ENCODE results near the gene MEIKIN. TPM values are rescaled to one million over a fixed set of nuclear protein-coding genes. Genes with fewer than 3 reads are reported as not detected.
"Not testable (repeated sequence)": the region's sequence is repeated elsewhere in the genome, so short reads cannot be mapped to it uniquely, and the experiment has no call there.

The MEIKIN gene
- polyA plus RNA-seq, 12 donors, result 0.50 to 0.65 TPM; not detected in 10

GRCh38 chr5:131913603-131914002 is 31.9 kb downstream of the MEIKIN start:
- DNase-seq, result no peak

DNA sequence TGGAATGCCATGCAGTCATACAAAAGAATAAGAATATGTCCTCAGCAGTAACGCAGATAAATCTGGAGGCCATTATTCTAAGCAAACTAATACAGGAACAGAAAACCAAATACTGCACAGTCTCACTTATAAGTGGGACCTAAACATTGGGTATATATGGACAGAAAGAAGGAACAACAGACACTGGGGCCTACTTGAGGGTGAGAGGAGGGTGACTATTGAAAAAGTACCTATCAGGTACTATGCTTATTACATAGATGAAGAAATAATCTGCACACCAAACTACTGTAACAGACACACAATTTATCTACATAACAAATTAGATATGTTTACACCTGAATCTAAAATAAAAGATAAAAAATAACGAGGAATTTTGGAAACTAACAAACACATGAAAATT is 38.8 kb downstream of the MEIKIN start:
- no peak for DNase-seq

DNA sequence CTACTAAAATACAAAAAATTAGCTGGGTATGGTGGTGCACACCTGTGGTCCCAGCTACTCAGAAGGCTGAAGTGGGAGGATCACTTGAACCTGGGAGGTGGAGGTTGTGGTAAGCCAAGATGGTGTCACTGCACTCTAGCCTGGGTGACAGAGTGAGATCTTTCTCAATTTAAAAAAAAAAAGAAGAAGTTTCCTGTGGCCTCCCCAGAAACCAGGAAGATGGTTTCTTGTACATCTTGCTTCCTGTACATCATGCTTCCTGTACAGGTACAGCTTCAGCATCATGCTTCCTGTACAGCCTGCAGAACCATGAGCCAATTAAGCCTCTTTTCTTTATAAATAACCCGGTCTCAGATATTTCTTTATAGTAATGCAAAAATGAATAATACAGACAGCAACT is 43.2 kb downstream of the MEIKIN start:
- DNase-seq, result not testable (repeated sequence)

GRCh38 chr5:131899686-131900085 is 45.8 kb downstream of the MEIKIN start:
- no peak for DNase-seq

DNA sequence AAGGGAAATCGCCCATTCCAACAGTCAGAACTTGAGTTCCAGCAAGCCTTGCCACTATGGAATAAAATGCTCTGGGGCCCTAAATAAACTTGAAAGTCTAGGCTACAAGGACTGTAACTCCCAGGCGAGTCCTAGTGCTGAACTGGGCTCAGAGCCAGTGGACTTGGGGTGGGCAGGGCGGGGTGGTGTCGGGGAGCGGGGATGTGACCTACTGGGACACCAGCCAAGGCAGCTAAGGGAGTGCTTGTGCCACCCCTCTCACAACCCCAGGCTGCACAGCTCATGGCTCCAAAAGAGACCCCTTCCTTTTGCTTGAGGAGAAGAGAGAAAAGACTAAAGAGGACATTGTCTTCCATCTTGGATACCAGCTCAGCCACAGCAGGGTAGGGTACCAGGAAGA is 61.5 kb downstream of the MEIKIN start:
- no peak for DNase-seq

DNA sequence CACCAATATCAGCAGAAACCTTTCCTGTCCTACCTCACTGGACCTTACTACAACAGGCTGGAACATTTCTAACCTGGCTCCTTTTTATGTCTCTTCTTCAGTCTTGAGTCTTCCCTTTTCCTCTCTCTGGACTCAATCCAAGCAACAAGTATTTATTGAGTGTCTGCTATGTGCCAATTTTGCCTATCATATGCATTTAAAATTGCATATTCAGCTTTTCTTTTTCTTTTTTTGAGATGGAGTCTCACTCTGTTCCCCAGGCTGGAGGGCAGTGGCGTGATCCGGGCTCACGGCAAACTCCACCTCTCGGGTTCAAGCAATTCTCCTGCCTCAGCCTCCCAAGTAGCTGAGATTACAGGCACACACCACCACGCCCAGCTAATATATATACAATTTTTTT is 65.8 kb downstream of the MEIKIN start:
- no peak for DNase-seq

DNA sequence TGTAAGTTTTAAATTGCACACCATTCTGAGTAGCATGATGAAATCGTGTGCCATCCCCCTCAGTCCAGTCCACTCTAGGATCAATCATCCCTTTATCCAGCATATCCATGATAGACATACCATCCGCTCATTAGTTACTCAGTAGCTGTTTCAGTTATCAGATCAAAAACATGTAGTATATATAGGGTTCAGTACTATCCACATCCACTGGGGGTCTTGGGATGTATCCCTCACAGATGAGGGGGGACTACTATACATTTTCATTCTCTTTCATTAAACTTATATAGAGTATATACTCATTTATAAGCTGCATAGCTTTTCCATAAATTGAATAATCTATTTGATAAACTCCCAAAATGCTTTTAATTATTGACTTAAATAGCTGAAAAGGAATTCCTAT is 67.6 kb downstream of the MEIKIN start:
- DNase-seq, result no peak

DNA sequence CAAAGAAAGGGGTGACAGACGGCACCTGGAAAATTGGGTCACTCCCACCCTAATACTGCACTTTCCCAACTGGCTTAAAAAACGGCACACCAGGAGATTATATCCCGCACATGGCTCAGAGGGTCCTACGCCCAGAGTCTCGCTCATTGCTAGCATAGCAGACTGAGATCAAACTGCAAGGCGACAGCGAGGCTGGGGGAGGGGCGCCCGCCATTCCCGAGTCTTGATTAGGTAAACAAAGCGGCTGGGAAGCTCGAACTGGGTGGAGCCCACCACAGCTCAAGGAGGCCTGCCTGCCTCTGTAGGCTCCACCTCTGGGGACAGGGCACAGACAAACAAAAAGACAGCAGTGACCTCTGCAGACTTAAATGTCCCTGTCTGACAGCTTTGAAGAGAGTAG is 74.2 kb downstream of the MEIKIN start:
- not testable (repeated sequence) for DNase-seq

- no peak for DNase-seq
Measured at GRCh38 chr5:131867524-131867923, 77.9 kb downstream of the MEIKIN start.

DNA sequence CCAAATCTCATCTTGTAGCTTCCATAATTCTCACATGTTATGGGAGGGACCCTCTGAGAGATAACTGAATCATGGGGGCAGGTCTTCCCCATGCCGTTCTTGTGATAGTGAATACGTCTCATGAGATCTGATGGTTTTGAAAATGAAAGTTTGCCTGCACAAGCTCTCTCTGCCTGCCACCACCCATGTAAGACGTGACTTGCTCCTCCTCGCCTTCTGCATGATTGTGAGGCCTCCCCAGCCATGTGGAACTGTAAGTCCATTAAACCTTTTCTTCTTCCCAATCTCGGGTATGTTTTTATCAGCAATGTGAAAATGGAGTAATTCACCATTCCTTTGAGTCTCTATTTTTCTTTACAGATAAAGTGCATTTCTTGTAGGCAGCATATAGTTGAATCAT is 81.8 kb downstream of the MEIKIN start:
- DNase-seq, result no peak

DNA sequence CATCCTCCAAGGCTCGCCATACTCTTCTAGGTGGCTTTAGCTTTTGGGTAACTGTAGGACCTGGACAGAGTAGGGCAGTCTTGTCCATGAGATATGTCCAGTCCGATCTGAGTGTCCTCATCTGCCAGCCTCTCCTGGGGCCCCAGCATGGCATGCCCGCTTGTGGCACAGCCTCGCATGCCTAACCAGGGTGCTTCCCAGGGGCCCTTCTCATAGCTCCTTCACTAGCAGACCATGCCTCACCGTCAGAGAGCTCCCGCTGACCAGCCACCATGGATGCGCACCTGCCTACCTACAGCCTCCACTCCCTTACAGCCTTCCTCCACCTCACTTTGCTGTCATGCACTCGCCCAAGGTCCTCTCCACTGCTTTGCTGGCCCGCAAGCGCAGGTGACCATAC is 88.1 kb downstream of the MEIKIN start:
- no peak for DNase-seq

GRCh38 chr5:131855452-131855851 is 90.0 kb downstream of the MEIKIN start:
- no peak for DNase-seq

- no peak for DNase-seq
Measured at GRCh38 chr5:131854134-131854533, 91.3 kb downstream of the MEIKIN start.

DNA sequence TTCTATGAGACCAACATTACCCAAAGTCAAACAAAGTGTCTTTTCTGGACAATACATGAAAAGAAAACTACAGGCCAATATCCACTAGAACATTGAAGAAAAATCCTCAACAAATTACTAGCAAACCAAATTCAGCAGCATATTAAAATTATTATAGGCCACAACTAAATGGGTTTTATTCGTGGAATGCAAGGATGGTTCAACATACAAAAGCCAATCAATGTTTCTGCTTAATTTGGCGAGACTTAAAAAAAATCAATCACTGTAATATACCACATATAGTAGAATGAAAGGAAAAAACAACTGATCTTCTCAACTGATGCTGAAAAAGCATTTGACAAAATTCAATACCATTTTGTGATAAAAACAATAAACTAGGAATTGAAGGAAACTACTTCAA is 96.8 kb downstream of the MEIKIN start:
- no peak for DNase-seq

DNA sequence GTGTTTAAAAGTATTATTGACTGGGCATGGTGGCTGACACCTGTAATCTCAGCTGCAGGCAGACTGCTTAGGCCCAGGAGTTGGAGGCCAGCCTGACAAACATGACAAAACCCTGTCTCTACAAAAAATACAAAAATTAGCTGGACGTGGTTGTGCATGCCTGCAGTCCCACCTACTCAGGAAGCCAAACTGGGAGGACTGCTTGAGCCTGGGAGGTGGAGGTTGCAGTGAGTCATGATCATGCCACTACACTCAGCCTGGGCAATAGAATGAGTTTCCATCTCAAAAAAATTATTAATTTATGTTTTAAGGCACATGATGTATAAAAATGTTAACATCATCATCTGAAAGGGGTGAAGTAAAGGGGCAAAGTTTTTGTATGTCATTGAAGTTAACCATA is 98.9 kb downstream of the MEIKIN start:
- DNase-seq, result no peak

GRCh38 chr5:131845828-131846227 is 99.6 kb downstream of the MEIKIN start:
- DNase-seq, result no peak

DNA sequence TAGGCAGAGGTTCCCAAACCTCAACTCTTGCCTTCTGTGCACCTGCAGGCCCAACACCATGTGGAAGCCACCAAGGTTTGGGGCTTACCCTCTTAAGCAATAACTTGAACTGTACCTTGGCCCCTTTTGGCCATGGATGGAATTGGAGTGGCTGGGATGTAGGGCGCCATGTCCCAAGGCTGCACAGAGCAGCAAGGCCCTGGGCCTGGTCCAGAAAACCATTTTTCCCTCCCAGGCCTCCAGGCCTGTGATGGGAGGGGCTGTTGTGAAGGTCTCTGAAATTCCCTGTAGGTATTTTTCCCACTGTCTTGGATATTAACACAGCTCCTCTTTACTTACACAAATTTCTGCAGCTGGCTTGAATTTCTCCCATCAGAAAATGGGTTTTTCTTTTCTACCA is 102.5 kb downstream of the MEIKIN start:
- not testable (repeated sequence) for DNase-seq

DNA sequence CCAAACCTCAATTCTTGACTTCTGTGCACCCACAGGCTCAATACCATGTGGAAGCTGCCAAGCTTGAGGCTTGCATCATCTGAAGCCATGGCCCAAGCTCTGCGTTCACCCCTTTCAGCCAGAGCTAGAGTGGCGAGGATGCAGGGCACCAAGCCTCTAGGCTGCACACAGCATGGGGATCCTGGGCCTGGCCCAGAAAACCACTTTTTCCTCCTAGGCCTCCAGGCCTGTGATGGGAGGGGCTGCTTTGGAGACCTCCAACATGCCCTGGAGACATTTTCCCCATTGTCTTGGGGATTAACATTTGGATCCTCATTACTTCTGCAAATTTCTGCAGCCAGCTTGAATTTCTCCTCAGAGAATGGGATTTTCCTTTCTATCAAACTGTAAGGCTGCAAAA is 112.8 kb downstream of the MEIKIN start:
- not testable (repeated sequence) for DNase-seq

DNA sequence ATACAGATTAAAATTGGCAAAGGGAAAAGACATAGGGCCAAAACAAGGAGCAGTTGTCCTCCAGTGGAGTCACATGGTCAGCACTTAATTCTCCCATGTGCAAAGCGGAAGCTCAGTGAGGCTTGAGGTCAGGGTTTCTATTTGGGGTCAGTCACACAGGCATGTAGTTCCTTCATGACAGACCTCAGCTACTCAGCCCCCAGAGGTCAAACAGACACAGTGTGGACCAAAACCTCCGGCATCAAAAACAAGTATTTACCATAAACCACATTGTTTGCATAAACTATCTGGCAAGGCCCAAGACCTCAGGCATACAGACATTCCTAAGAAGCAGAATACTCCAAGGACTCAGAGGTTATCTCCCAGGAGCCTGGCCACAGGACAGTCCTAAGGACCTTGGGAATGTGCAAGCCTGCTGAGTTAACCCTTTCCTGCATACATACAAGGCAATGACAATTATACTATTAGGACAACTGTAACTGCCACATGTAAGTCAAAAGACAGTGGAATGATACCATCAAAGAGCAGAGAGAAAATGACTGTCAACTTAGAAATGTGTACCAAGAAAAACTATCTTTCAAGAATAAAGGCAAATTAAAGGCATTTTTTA is 120.0 kb downstream of the MEIKIN start:
- DNase-seq, result no peak

- DNase-seq, result no peak
Measured at GRCh38 chr5:131824631-131825030, 120.8 kb downstream of the MEIKIN start.

GRCh38 chr5:131821221-131821620 is 124.2 kb downstream of the MEIKIN start:
- no peak for DNase-seq

- no peak for DNase-seq
Measured at GRCh38 chr5:131818001-131818724, 127.3 kb downstream of the MEIKIN start.

DNA sequence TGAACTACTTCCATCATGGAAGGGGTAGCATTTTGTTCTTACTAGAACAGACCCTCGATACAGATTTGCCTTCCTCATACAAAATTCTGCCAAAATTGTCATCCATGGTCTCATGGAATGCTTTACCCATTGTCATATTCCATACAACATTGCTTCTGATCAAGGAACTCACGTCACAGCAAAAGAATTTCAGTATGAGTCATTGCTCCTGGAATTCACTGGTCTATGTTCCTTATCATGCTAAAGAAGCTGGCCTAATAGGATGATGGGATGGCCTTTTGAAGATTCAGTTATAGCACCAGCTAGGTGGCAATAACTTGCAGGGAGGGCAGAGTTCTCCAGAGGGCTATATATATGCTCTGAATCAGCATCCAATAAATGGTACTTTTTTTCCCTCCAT is 130.5 kb downstream of the MEIKIN start:
- no peak for DNase-seq

All from muscle of arm (tissue), 12 donors.